ES-I3 (cell line): Measurements from ENCODE around the gene NDUFA11.
A peak's percentile ranks its signal among the peaks of the same experiment; 100 is the strongest.

Source experiments
- H3K36me3 ChIP-seq: 2 replicates; pipeline ENCODE4 v1.6.1; 2013; ENCODE audit warnings: mild to moderate bottlenecking, low read length, control low read depth, moderate library complexity; ENCODE audit not compliant: insufficient read depth
- H3K4me1 ChIP-seq: 2 replicates; pipeline ENCODE4 v1.6.1; 2013; ENCODE audit warnings: mild to moderate bottlenecking, control low read depth, low read length; ENCODE audit not compliant: insufficient read depth
- H3K9ac ChIP-seq: 2 replicates; pipeline ENCODE4 v1.6.1; 2013; ENCODE audit warnings: low read depth, mild to moderate bottlenecking, low read length, moderate library complexity
- H3K9me3 ChIP-seq: 2 replicates; pipeline ENCODE4 v1.6.1; 2013; ENCODE audit warnings: mild to moderate bottlenecking, low read length, moderate library complexity; ENCODE audit not compliant: control insufficient read depth, insufficient read depth

Gene NDUFA11

GRCh38 chr19:5903624-5904351 lies at the start of gene NDUFA11:
Gene NDUFA11, minus strand, starts transcription at chr19:5903790. Its CDS starts 82 bp downstream, at chr19:5903708.
- Histone ChIP-seq H3K36me3 (no peaks in the 10 kb centered on the region), H3K9ac (peak within 1 kb of the TSS; percentile 97), H3K9me3 (no peaks in the 10 kb centered on the region), H3K4me1 (no peaks in the 10 kb centered on the region)

GRCh38 chr19:5953030-5953589 lies 49.5 kb upstream of the NDUFA11 start:
- no peaks in the 10 kb centered on the region for H3K9me3 ChIP-seq
- peaks cover 4% of the 10 kb centered on the region; the same call in 1 of the 2 replicates for H3K36me3 ChIP-seq
- peaks cover 71% of the 10 kb centered on the region for H3K4me1 ChIP-seq
- no peak overlapping the region for H3K9ac ChIP-seq

GRCh38 chr19:5952193-5953029 lies 48.8 kb upstream of the NDUFA11 start:
- Histone ChIP-seq H3K4me1 (peaks cover 66% of the 10 kb centered on the region), H3K36me3 (peaks cover 4% of the 10 kb centered on the region; the same call in 1 of the 2 replicates), H3K9ac (no peak overlapping the region), H3K9me3 (no peaks in the 10 kb centered on the region)

GRCh38 chr19:5951338-5951861 lies 47.8 kb upstream of the NDUFA11 start:
- Histone ChIP-seq H3K4me1 (peaks cover 62% of the 10 kb centered on the region), H3K9ac (no peak overlapping the region), H3K36me3 (peaks cover 4% of the 10 kb centered on the region; the same call in 1 of the 2 replicates), H3K9me3 (no peaks in the 10 kb centered on the region)

- H3K9me3 ChIP-seq: no peaks in the 10 kb centered on the region
- H3K4me1 ChIP-seq: peaks cover 62% of the 10 kb centered on the region
- peaks cover 4% of the 10 kb centered on the region; the same call in 1 of the 2 replicates for H3K36me3 ChIP-seq
- H3K9ac ChIP-seq: no peak overlapping the region
Measured at GRCh38 chr19:5950741-5951140, 47.2 kb upstream of the NDUFA11 start.

GRCh38 chr19:5949792-5950305 lies 46.3 kb upstream of the NDUFA11 start:
- H3K9ac ChIP-seq: no peak overlapping the region
- no peaks in the 10 kb centered on the region for H3K9me3 ChIP-seq
- H3K4me1 ChIP-seq: peaks cover 55% of the 10 kb centered on the region
- peaks cover 4% of the 10 kb centered on the region; the same call in 1 of the 2 replicates for H3K36me3 ChIP-seq

- Histone ChIP-seq H3K9ac (no peak overlapping the region), H3K9me3 (no peaks in the 10 kb centered on the region), H3K36me3 (peaks cover 4% of the 10 kb centered on the region; the same call in 1 of the 2 replicates), H3K4me1 (peaks cover 46% of the 10 kb centered on the region)
Measured at GRCh38 chr19:5948752-5949564, 45.4 kb upstream of the NDUFA11 start.

- Histone ChIP-seq H3K4me1 (peaks cover 31% of the 10 kb centered on the region), H3K36me3 (peaks cover 4% of the 10 kb centered on the region; the same call in 1 of the 2 replicates), H3K9ac (no peak overlapping the region), H3K9me3 (no peaks in the 10 kb centered on the region)
Measured at GRCh38 chr19:5947435-5947834, 43.8 kb upstream of the NDUFA11 start.

- no peaks in the 10 kb centered on the region for H3K4me1 ChIP-seq
- no peak overlapping the region for H3K9ac ChIP-seq
- H3K36me3 ChIP-seq: peaks cover 5% of the 10 kb centered on the region; the same call in 1 of the 2 replicates
- H3K9me3 ChIP-seq: no peaks in the 10 kb centered on the region
Measured at GRCh38 chr19:5943623-5944022, 40.0 kb upstream of the NDUFA11 start.

GRCh38 chr19:5943045-5943444 lies 39.5 kb upstream of the NDUFA11 start:
- Histone ChIP-seq H3K9me3 (no peaks in the 10 kb centered on the region), H3K4me1 (no peaks in the 10 kb centered on the region), H3K36me3 (peaks cover 5% of the 10 kb centered on the region; the same call in 1 of the 2 replicates), H3K9ac (no peak overlapping the region)

- Histone ChIP-seq H3K4me1 (no peaks in the 10 kb centered on the region), H3K9ac (no peak overlapping the region), H3K36me3 (peaks cover 8% of the 10 kb centered on the region; the same call in 1 of the 2 replicates)
Measured at GRCh38 chr19:5941673-5942072, 38.1 kb upstream of the NDUFA11 start.

GRCh38 chr19:5940260-5941208 lies 36.9 kb upstream of the NDUFA11 start:
- peaks cover 8% of the 10 kb centered on the region; the same call in 1 of the 2 replicates for H3K36me3 ChIP-seq
- H3K4me1 ChIP-seq: no peaks in the 10 kb centered on the region
- H3K9ac ChIP-seq: no peak overlapping the region
- H3K9me3 ChIP-seq: no peaks in the 10 kb centered on the region

More at GRCh38 chr19:5941673-5942072, 38.1 kb upstream of the NDUFA11 start:
- H3K9me3 ChIP-seq: no peaks in the 10 kb centered on the region
